ENCODE measurements around the gene SEBOX.

Gene SEBOX

DNA sequence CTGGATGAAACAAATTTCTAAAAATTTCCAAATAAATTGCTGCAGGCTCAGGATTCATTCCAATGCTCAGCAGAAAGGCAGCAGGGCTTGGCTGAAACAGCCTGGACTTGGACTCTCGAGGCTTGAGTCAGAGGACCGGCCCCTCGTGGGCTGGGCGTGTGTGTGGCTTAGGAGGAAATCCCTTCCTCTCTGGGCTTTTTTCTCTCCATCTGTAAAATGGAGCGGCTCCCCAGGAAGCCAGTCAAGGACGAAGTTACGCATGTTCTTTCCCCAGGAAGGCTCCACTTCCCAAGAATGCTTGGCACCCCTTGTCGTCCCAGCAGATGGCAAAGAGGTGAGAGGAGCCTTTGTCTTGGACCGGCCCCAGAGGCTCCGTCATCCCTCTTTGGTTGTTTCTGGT, 27.5 kb upstream of the SEBOX start:
- no peak for FAIRE-seq

GRCh38 chr17:28391401-28391800, 26.4 kb upstream of the SEBOX start:
- FAIRE-seq = no peak

DNA sequence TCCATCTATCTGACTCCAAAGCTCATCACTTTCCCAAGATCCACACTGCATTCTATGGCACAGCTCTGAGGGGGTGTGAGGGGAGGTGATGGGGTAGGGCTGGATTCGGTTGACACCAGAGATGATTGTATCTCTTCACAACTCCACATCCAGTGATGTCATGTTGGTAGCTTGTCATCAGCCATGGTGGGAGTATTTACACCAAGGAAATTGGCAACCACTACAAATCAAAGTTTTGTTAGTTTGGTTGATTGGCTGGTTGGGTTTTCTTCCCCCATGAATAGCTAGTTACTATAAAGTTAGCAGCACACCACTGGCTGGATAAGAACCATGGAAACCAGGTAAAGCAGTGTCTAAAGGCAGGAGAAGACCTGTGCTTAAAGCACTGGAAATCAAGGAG, 26.0 kb upstream of the SEBOX start:
- FAIRE-seq = no peak

- FAIRE-seq = no peak
Observed at GRCh38 chr17:28390563-28390962, 25.6 kb upstream of the SEBOX start.

DNA sequence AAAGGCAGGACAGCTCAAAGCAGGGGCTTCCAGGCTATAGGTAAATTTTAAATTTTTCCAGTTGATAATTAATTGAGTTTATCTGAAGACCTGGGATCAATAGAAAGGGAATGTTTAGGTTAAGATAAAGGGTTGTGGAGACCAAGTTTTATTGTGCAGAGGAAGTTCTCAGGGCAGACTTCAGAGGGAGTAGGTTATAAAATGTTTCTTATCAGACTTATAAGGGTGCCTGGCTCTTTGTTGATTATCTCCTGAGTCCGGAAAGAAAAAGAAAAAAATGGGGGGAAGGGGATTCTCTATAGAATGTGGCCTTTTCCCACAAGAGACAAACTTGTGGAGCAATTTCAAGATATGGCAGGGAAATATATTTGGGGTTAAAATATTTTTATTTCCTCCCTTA, 25.1 kb upstream of the SEBOX start:
- FAIRE-seq = no peak

- FAIRE-seq = no peak
Observed at GRCh38 chr17:28388106-28388505, 23.1 kb upstream of the SEBOX start.

DNA sequence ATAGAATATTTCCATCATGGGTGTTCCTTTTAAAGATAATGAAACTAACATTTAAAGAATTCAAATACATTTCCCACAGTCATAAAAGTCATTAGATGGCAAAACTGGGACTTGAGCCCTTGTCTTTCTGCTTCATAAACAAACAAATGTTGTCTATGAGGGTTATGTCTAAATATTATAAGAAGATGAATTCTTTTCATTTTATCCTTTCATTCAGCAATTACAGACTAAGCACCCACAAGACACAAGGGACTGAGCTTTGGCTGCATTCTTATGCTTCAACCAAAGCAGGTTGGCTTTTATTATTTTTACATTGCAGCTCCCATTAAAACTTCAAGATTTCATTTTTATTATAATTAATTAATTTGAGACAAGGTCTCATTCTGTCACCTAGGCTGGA, 21.4 kb upstream of the SEBOX start:
- no peak for FAIRE-seq

- FAIRE-seq = no peak
Observed at GRCh38 chr17:28385406-28385805, 20.4 kb upstream of the SEBOX start.

GRCh38 chr17:28385037-28385400, 20.0 kb upstream of the SEBOX start:
- FAIRE-seq = no peak

DNA sequence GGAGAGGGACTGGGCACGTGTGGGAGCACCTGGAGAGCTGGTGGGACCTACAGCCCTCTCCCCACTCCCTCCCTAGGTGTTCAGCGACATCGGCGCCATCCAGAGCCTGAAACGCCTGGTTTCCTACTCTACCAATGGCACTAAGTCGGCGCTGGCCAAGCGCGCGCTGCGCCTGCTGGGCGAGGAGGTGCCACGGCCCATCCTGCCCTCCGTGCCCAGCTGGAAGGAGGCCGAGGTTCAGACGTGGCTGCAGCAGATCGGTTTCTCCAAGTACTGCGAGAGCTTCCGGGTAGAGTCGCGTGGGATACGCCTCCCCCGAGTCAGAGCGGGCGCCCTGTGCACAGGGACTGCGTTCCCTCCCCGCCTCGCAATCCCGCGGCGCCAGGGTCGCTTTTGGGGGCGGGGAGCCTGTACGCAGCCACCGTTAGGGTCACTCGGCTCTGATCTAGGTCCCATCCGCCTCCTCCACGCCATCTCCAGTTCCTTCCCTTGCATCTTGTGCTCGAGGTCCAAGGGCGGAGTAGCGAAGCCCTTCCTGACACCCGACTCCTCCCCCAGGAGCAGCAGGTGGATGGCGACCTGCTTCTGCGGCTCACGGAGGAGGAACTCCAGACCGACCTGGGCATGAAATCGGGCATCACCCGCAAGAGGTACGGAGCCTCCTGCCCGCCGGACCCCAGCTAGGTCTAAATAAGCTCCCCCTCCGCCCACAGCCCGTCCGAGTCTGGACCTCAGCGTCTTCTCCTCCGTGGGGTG, 19.5 kb upstream of the SEBOX start:
- FAIRE-seq = no peak

- FAIRE-seq = no peak
Observed at GRCh38 chr17:28381141-28381825, 16.3 kb upstream of the SEBOX start.

- no peak for FAIRE-seq
Observed at GRCh38 chr17:28379814-28380801, 15.1 kb upstream of the SEBOX start.

GRCh38 chr17:28372945-28373274, 7.9 kb upstream of the SEBOX start:
- no peak for FAIRE-seq

DNA sequence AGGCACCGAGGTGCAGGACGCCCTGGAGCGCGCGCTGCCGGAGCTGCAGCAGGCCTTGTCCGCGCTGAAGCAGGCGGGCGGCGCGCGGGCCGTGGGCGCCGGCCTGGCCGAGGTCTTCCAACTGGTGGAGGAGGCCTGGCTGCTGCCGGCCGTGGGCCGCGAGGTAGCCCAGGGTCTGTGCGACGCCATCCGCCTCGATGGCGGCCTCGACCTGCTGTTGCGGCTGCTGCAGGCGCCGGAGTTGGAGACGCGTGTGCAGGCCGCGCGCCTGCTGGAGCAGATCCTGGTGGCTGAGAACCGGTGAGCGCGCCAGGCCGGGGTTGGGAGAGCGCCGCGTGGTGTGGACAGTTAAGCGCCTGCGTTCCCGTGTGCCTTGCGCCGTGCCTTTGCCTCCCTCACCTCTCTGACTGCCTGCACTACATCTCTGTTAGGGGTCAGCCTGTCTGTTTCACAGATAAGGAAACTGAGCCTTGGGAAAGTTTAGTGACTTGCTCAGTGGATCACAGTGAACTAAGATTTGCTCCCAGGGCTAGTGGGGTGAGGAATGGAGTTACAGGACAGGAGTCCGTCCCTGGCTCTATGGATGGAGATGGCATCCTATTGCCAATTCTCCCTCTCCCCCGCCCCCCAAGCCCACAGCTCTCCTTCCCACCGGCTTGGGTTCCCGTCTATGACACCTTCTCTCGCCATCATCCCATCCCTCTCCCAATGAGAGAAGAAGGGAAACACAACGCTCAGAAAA, 7.4 kb upstream of the SEBOX start:
- FAIRE-seq = no peak

GRCh38 chr17:28371245-28372202, 6.5 kb upstream of the SEBOX start, which contains the start of gene SARM1:
Gene SARM1, plus strand, starts transcription at chr17:28371694. Its CDS starts 339 bp downstream, at chr17:28372033.
- peak; percentile 52 for FAIRE-seq

- no peak for FAIRE-seq
Observed at GRCh38 chr17:28370744-28371103, 5.7 kb upstream of the SEBOX start.

- no peak for FAIRE-seq
Observed at GRCh38 chr17:28370035-28370743, 5.2 kb upstream of the SEBOX start, which contains the start of gene VTN. Gene VTN, minus strand, starts transcription at chr17:28370307. Its CDS starts 104 bp downstream, at chr17:28370203.

GRCh38 chr17:28369684-28370034, 4.7 kb upstream of the SEBOX start:
- FAIRE-seq = no peak

DNA sequence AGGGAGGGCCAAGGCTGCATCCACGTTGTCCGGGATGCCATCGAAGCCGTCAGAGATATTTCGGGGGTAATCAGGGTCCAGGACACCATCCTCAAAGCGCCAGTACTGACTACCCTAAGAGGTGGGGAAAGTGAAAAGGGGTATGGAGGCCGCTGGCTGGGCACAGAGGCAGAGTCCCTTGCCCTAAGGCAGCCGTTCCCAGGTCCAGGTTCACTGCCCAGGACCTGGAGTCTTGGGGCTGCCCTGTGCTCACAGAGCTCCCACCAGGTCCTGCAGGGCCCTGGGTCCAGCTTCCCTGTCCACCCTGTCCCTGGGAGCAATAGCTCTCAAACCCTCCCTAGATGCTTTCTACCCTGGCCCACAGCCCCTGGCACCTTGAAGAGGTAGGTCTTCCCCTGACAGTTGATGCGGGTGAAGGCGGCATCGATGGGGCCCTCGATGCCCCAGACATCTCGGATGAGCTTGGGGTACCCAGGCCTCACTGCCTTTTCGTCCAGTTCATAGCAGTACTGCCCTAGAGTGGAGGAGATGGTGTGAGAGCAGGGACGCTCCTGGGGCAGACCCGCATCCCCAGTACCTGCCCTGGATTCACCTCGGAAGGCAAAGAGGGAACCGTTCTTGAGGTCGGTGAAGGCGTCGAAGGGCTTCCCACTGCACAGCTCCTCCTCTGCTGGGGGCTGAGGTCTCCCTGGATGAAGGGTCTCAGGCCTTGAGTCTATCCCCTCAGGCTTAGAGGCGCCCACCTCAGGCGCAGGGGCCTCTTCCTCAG, 4.1 kb upstream of the SEBOX start:
- FAIRE-seq = no peak

GRCh38 chr17:28368306-28368831, 3.4 kb upstream of the SEBOX start:
- no peak for FAIRE-seq
